HepG2 (cell line): ENCODE data around the gene SYT17. TPM values are rescaled to one million over a fixed set of nuclear protein-coding genes. Genes with fewer than 3 reads are reported as not detected.

ENCODE experiments used
- ATAC-seq: fragments of 200-7000 bp; cut with Tn5 transposase; 3 replicates; pipeline ENCODE4 v1.9.1; 2020; ENCODE audit warnings: mild to moderate bottlenecking, moderate library complexity
- BruUV-seq: library from RNA; stranded (reverse); fragments of 400-500 nt; replicated peaks from 2 replicates; lab custom pipeline; 2021; lab: Mats Ljungman, UMichigan
- CTCF ChIA-PET: fragments of 300-600 bp; formaldehyde crosslinking; extraction: SDS; loops from one replicate; lab custom pipeline; 2021; ENCODE audit warnings: low total read pairs, inconsistent platforms, low intra/inter-chr PET ratio; lab: Yijun Ruan, JAX
- POLR2A ChIA-PET: fragments of 350-600 bp; sonication (Branson Sonifier 250); formaldehyde crosslinking; loops from one replicate; lab custom pipeline; 2020; ENCODE audit warnings: antibody characterized with exemption, inconsistent platforms; lab: Yijun Ruan, JAX
- DNase-seq: peaks from one replicate; pipeline ENCODE4 v3.0.0-alpha.2; 2015; ENCODE audit warnings: low spot score
- FAIRE-seq: peaks from 3 replicates; lab custom pipeline; 2011; peaks lifted over from hg19 to GRCh38; lab: Jason Lieb, UNC
- H2AFZ ChIP-seq: one replicate; pipeline ENCODE4 v1.6.1; 2011; ENCODE audit warnings: low read length, inconsistent platforms
- H3K27ac ChIP-seq: fragments of 300-600 bp; 3 replicates; pipeline ENCODE4 v1.8.0; 2011; ENCODE audit warnings: mixed run types, mild to moderate bottlenecking, mixed read lengths, low read length, inconsistent platforms; ENCODE audit not compliant: insufficient read depth; ENCODE audit errors: extremely low read length
- H3K27me3 ChIP-seq, 2 experiments: fragments of 200-600 bp in 1 of 2; 2 replicates in 1 of 2; 3 replicates in 1 of 2; pipeline versions ENCODE4 v1.6.0 to v1.8.0; 2011; ENCODE audit warnings: low read length in 2 of 2, mild to moderate bottlenecking in 2 of 2, moderate library complexity in 2 of 2, inconsistent platforms in 1 of 2; ENCODE audit not compliant: insufficient read depth in 2 of 2, control insufficient read depth in 1 of 2
- H3K36me3 ChIP-seq, 2 experiments: fragments of 200-600 bp in 1 of 2; replicated peaks in 1 of 2; 2 replicates in 1 of 2; 3 replicates in 1 of 2; pipeline versions ENCODE4 v1.5.1 to v1.8.0; 2011; ENCODE audit warnings: low read length in 2 of 2, inconsistent platforms in 1 of 2; ENCODE audit not compliant: insufficient read depth in 2 of 2, control insufficient read depth in 1 of 2
- H3K4me1 ChIP-seq: 2 replicates; pipeline ENCODE4 v1.5.1; 2012; ENCODE audit warnings: low read length, inconsistent platforms; ENCODE audit not compliant: insufficient read depth
- H3K4me2 ChIP-seq: 2 replicates; pipeline ENCODE4 v1.6.0; 2011; ENCODE audit warnings: low read depth, low read length, inconsistent platforms
- H3K4me3 ChIP-seq, 3 experiments: fragments of 200-600 bp in 1 of 3; sonication (generic), shearing (Covaris generic) in 1 of 3; replicated peaks in 1 of 3; 2 replicates each; pipeline ENCODE4 v1.5.1; 2011 to 2016; ENCODE audit warnings: low read length in 3 of 3, inconsistent platforms in 2 of 3, low read depth in 2 of 3, mild to moderate bottlenecking in 2 of 3, control low read depth in 1 of 3, mixed read lengths in 1 of 3; ENCODE audit not compliant: insufficient read depth in 1 of 3
- H3K79me2 ChIP-seq: one replicate; pipeline ENCODE4 v1.6.1; 2011; ENCODE audit warnings: low read length, inconsistent platforms; ENCODE audit not compliant: insufficient read depth
- H3K9ac ChIP-seq: 2 replicates; pipeline ENCODE4 v1.6.0; 2011; ENCODE audit warnings: mild to moderate bottlenecking, low read depth, low read length, inconsistent platforms; ENCODE audit not compliant: insufficient read depth
- H3K9me3 ChIP-seq: 2 replicates; pipeline ENCODE4 v1.5.1; 2012; ENCODE audit warnings: mild to moderate bottlenecking, low read length
- H4K20me1 ChIP-seq: 2 replicates; pipeline ENCODE4 v1.6.0; 2011; ENCODE audit warnings: inconsistent platforms, mild to moderate bottlenecking, low read length, moderate library complexity; ENCODE audit not compliant: insufficient read depth
- ATF7 ChIP-seq, 2 experiments: fragments of 450-650 bp in 1 of 2; sonication (generic) in 1 of 2; formaldehyde crosslinking in 1 of 2; IDR thresholded peaks; 2 replicates each; pipeline versions ENCODE4 v1.4.0 to v1.6.1; 2016 to 2020; ENCODE audit warnings: antibody characterized with exemption in 1 of 2, mild to moderate bottlenecking in 1 of 2, missing genetic modification reagents in 1 of 2
- HHEX ChIP-seq: IDR thresholded peaks from 2 replicates; pipeline ENCODE4 v1.6.1; 2016; ENCODE audit warnings: control low read depth
- KLF11 ChIP-seq: IDR thresholded peaks from 2 replicates; pipeline ENCODE4 v1.6.1; 2016; ENCODE audit warnings: missing compliant biosample characterization
- MEIS2 ChIP-seq: sonication (generic); formaldehyde crosslinking; IDR thresholded peaks from 2 replicates; pipeline ENCODE4 v1.9.0; 2021; ENCODE audit warnings: mild to moderate bottlenecking, missing genetic modification reagents
- PAX8 ChIP-seq: sonication (generic); formaldehyde crosslinking; IDR thresholded peaks from 2 replicates; pipeline ENCODE4 v1.8.0; 2022; ENCODE audit warnings: mild to moderate bottlenecking, missing genetic modification reagents, borderline replicate concordance
- ZNF567 ChIP-seq: sonication (generic); formaldehyde crosslinking; IDR thresholded peaks from 2 replicates; pipeline ENCODE4 v1.8.1; 2023; ENCODE audit warnings: mild to moderate bottlenecking, missing genetic modification reagents, borderline replicate concordance
- WGBS: methylation state at CpG from one replicate; pipeline ENCODE4 v1.1.6; 2017; ENCODE audit warnings: low lambda C conversion rate; 5-methylcytosine and 5-hydroxymethylcytosine counted together
- in situ Hi-C: cut with HindIII; loops from 2 replicates; pipeline ENCODE4 v1.10.0; 2017; ENCODE audit warnings: low pct_unique_long_range_greater_than_20kb; ENCODE audit not compliant: extremely low pct_ligation_motif_present
- intact Hi-C: fragments of 100-400 bp; cut with micrococcal nuclease; formaldehyde crosslinking; loops from one replicate; pipeline ENCODE4 v1.10.0; 2022; ENCODE audit not compliant: unreplicated experiment
- polyA plus RNA-seq, 8 experiments: library from polyadenylated mRNA; depleted of rRNA in 3 of 8; stranded (reverse) in 7 of 8; unstranded in 1 of 8; fragments of >200 nt; fragmentation: Illumina TruSeq in 4 of 8; extraction: Trizol in 4 of 8; gene quantifications; 2 replicates each; pipeline versions ENCODE4 v1.2.1 to v1.2.3, GENCODE V29; 2011 to 2016; ENCODE audit warnings: low read depth in 4 of 8, missing spikeins in 1 of 8, mixed read lengths in 1 of 8; ENCODE audit not compliant: insufficient read depth in 1 of 8
- total RNA-seq, 5 experiments: library from RNA; depleted of rRNA; stranded (reverse); fragments of >200 nt; fragmentation: Illumina TruSeq; extraction: Trizol; gene quantifications; 2 replicates each; pipeline ENCODE4 v1.2.3, GENCODE V29; 2016; ENCODE audit warnings: low read depth in 1 of 5

Gene SYT17
- total and polyA plus RNA-seq, 2 of the 13 experiments (the other 11 are each of a cell fraction or from before 2014, with no cell fraction given) = 0.44 TPM; not detected in 1

GRCh38 chr16:19127205-19127604 is 40.8 kb upstream of the SYT17 start:
- no peak overlapping the region for H3K27ac ChIP-seq
- no peak overlapping the region for H3K4me2 ChIP-seq

GRCh38 chr16:19127674-19128131 is 40.3 kb upstream of the SYT17 start:
- no TSS peak for BruUV-seq
- no peaks in the 10 kb centered on the region; a peak in 1 of 5 replicates for H3K27me3 ChIP-seq
- no peak for DNase-seq
- TF ChIP-seq ATF7 (IDR thresholded peaks at IDR 0.05) = no peak
- TF ChIP-seq ATF7 (CRISPR knock-in tag; IDR thresholded peaks at IDR 0.05) = no peak
- TF ChIP-seq, all 625 proteins: peak for 0
- intact Hi-C loops = no loop called here
- Histone ChIP-seq H4K20me1 (no peaks in the 10 kb centered on the region), H3K36me3 (no peaks in the 10 kb centered on the region), H3K27ac (no peak overlapping the region), H3K9me3 (no peaks in the 10 kb centered on the region), H3K4me3 (no peak overlapping the region), H3K79me2 (no peaks in the 10 kb centered on the region), H2AFZ (no peak overlapping the region), H3K4me1 (peaks cover 39% of the 10 kb centered on the region), H3K4me2 (no peak overlapping the region), H3K9ac (no peak overlapping the region)
- ATAC-seq (no peak), FAIRE-seq (no peak)
- in situ Hi-C loops = no loop called here
- WGBS = 37% methylated on average over 3 of the region's 3 CpGs
- ChIA-PET CTCF (no interaction called here), POLR2A (interaction anchor here (1.2 kb wide), 1 partner anchor 14 kb away, joined by 3 read pairs; the partner anchor contains the start of gene ITPRIPL2)

More at GRCh38 chr16:19127205-19127604, 40.8 kb upstream of the SYT17 start:
- no peak overlapping the region for H2AFZ ChIP-seq
- no peaks in the 10 kb centered on the region; a peak in 1 of 5 replicates for H3K27me3 ChIP-seq
- POLR2A ChIA-PET = no interaction called here
- no peak for DNase-seq
- H3K9me3 ChIP-seq = no peaks in the 10 kb centered on the region
- CTCF ChIA-PET = no interaction called here
- intact Hi-C loops = no loop called here
- H3K4me3 ChIP-seq = no peak overlapping the region
- FAIRE-seq = no peak
- peaks cover 39% of the 10 kb centered on the region for H3K4me1 ChIP-seq
- BruUV-seq = no TSS peak
- no peaks in the 10 kb centered on the region for H4K20me1 ChIP-seq
- no peaks in the 10 kb centered on the region for H3K79me2 ChIP-seq
- no peaks in the 10 kb centered on the region for H3K36me3 ChIP-seq
- 66% methylated on average over 3 of the region's 3 CpGs for WGBS
- in situ Hi-C loops = no loop called here
- no peak for ATAC-seq
- no peak for TF ChIP-seq KLF11 (CRISPR knock-in tag)
- no peak for TF ChIP-seq ZNF567 (CRISPR knock-in tag)
- TF ChIP-seq PAX8 (CRISPR knock-in tag) = no peak
- no peak for TF ChIP-seq MEIS2 (CRISPR knock-in tag)
- no peak for TF ChIP-seq HHEX (CRISPR knock-in tag)
- H3K9ac ChIP-seq = no peak overlapping the region
